H1 (cell line): ENCODE data around the gene ADCY7. TPM values are rescaled to one million over a fixed set of nuclear protein-coding genes. Genes with fewer than 3 reads are reported as not detected.

ENCODE experiments used
- RAD21 ChIP-seq, 2 experiments: IDR thresholded peaks in 1 of 2; conservative IDR thresholded peaks in 1 of 2; 2 replicates each; pipeline ENCODE4 v1.6.1; 2011; ENCODE audit warnings: low read depth in 2 of 2, low read length in 2 of 2, improper control_type of control experiment in 1 of 2, inconsistent platforms in 1 of 2, mild to moderate bottlenecking in 1 of 2, moderate library complexity in 1 of 2
- polyA plus RNA-seq, 7 experiments: library from polyadenylated mRNA; depleted of rRNA in 3 of 7; stranded (reverse) in 5 of 7; unstranded in 2 of 7; fragments of >200 nt in 5 of 7; fragments of 200-250 nt in 2 of 7; gene quantifications; 1 replicate in 5 of 7; 2 replicates in 1 of 7; 4 replicates in 1 of 7; pipeline versions ENCODE4 v1.2.1 to v1.2.3, GENCODE V29; 2011 to 2013; ENCODE audit warnings: missing spikeins in 2 of 7, mixed read lengths in 2 of 7
- total RNA-seq: library from RNA; stranded (reverse); fragmentation: NEBNext Ultra II Directional; extraction: Animal tissue kit (Norgen Biotek cat#: 25700); gene quantifications from 2 replicates; pipeline ENCODE4 v1.2.1, GENCODE V29; 2021

Gene ADCY7
- total and polyA plus RNA-seq, 2 of the 8 experiments (the other 6 are each of a cell fraction or from before 2014, with no cell fraction given) = 2.4 to 5.1 TPM

DNA sequence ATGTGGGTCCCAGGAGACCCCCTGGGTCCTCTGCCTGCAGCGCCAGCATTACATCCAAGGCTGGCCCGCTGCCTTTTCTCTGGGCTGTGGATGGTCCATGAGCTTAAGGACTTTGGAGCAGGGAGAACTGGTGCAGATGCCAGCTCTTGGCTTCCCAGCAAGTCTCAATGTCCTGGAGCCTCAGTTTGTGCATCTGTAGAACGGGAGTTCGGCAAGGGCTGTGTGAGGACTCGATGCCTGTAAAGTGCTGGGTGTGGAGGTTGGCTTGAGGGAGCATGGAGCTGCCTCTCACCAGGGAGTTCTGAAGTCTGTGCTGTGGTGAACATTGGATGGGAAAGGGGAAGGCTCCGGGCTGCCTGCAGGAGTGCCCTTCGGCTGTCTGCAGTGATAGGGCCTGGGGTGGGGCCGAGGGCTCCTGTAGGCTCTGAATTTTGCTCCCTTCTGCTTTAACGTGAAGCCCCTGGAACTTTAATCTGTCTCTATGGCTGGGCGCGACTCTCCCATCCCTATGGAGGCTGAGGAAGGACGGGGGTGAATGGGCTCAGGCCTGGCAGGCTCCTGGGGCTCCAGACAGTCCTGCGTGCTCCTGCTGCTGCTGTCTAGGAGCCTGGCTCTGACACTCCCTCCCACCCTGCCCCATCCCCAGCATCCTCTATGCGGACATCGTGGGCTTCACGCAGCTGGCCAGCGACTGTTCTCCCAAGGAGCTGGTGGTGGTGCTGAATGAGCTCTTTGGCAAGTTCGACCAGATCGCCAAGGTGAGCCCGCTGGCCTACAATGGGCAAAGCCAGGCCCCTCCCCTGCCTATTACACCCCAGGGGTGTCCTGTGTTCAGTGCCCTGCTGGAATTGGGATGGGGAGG is 27.9 kb downstream of the ADCY7 start (continued):
- TF ChIP-seq RAD21 (IDR thresholded peaks at IDR 0.05 in 1 of 2, conservative IDR thresholded peaks at IDR 0.05 in 1 of 2; ENCODE audit: low read depth in 2 of 2, low read length in 2 of 2) = no peak
